Activated CD4-positive, alpha-beta T cell treated with anti-CD3 and anti-CD28 coated beads, Interleukin-2, Interleukin-6, amounts not matched to agents 100 ng/mL and 50 ng/mL, durations not matched to agents 16 hours and 8 hours (primary cell): ENCODE data around the gene HOXD11.

ENCODE experiments used
- DNase-seq: peaks from one replicate; pipeline ENCODE4 v3.0.0-alpha.2; 2020

Gene HOXD11

DNA sequence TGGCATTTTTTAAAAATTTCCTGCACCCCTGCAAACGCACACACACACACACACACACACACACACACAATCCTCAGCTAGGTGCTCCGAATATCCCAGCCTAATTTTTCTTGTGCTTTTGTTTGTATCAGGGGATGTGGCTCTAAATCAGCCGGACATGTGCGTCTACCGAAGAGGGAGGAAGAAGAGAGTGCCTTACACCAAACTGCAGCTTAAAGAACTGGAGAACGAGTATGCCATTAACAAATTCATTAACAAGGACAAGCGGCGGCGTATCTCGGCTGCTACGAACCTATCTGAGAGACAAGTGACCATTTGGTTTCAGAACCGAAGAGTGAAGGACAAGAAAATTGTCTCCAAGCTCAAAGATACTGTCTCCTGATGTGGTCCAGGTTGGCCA, 12.7 kb upstream of the HOXD11 start:
- no peak for DNase-seq

DNA sequence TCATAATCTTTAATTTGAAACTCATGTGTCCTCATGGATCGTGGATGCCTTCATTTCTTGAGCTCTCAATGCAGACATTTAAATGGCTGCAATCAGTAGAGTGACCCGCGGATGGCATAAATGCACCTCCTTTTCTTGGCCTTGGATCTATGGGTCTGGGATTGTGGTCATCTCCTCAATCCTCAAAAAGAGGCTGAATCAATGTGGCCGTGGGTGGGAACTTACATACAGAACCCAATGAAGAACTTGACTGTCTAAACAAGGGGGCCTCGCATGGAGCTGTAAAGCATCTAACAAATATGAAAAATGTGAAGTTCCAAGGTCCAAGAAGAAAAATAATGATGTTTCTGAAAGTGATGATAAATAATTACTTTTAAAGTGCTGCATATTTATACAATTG, 11.7 kb upstream of the HOXD11 start:
- no peak for DNase-seq

DNA sequence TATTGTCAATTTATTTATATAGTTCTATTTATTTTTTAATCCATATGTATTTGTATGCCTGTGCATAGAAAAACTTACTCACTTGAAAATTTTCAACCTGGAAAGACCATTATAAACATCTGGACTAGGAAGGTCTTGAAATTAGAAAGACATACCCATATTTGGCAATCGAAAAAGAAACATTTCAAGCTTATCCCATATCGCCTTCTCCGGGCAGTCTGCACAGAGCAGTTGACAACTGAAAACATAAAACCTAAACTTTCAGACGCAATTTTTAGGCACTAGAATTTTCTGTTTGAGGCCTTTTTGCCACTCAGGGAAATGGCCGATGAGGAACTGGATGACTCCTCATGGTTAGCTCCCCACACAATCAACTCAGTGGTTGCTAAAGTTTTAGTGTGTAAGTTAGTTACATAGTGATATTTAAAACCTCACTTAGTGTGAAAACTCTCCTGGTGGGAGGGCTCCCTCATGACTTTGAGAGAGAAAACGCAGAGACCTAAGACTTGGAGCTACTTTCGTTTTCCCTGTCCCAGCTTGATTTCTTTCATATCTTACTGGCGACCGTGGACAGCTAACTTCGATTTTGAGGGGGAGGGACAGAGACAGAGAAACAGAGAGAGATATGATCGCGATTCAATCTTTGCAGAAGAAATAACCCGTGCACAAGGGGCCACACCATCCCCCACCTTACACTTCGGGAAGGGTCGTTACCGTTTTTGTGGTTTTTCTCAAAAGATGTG, 10.7 kb upstream of the HOXD11 start:
- no peak for DNase-seq

DNA sequence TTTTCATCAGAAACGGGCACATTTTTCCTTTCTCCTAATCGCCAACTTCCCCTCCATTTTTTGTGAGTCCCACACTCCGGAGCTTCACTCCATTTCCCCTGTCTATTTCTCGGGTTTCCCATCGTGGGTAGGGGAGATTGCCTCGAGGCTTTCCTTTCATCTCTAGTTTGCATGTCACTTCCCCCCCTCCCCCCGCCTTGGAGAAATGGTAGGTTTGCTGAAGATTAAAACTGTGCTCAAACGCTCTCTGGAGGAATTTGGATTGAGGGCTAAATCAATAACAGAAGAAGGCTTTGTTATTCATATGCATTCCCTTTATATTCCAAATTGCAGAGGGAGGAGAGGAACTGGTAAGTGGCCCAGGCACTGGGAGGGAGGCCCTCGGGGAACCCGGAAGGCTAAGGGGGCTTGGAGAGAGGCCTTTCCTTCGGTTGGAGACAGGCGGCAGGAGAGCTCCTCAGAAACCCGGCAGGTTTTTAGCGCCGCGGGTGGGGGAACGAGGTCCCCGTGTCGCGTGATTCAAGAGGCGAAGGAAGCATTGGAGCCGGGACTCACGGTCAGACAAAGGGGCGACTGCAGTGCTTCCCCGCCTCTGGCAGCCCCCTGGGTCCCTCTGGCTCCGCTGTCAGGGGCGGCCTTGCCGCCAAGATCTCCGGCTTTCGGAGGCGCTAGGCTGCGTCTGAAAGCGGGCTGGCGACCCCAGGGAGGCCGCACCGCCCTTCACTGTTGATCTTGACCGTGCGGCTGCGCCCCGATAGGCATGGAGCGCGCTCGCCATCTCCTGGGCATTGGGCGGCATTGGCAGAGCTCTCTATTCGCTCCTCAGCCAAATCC, 9.9 kb upstream of the HOXD11 start:
- peak; percentile 68 for DNase-seq

DNA sequence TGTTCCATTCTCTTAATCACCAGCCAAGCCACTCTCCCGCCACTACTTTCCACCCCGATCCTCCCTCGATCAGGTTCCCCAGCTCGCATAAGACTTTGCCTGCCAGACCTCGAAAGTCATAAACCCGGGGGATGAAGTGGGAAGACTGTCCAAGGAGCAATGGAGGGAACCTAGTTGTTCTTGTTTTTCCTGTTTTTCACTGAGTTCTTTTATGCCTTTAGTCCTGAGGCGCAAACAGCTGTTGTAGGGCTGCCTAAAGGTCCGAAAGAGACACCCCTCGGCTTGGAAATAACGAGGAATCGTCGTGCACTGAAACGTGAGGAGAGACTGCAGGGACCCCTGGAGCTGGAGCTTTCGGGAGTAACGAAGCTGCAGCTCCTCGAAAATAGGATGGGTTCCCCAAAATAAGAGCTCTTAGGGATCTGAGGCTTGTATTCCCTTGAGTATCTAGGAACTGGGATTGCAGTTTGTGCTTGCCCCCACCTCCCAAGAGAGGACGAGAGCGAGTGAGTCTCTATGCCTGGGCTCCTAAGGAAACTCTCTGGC, 9.2 kb upstream of the HOXD11 start:
- no peak for DNase-seq

DNA sequence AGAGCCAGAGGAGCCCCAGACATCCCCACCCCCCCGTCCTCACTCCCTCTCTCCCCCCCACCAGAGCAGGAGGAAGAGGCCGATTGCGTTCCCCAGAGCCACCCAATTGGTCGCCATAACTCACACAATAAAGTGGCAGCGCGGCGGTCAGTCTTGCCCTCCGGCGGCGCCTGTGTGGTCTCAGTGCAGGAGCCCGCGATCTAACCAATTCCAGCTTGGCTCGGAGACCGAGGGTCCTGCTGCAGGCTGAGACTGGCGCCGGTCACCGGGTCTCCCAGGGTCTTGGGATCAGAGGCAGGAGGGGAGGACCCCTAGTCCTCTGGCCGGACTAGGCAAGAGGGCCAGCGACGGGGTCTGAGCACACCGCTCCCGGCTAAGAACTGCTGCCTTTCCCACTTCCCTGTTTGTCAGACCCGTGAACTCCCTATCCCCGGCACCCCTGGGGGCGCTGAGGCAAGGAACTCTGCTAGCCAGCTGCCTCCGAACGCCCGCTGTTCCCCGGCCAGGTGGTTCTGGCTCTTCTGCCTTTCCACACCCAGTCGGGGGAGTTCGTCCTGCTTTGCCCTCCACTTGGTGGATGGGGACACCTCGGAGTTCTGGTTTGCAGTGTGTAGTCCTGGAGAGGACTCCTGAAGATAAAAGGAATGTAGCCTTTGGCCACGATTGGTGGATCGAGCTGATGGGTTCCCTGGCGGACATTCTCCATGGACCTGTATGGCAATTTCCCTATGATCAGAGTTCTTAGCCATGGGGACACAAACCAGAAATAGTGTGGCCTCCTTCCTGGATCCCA, 8.5 kb upstream of the HOXD11 start:
- no peak for DNase-seq

DNA sequence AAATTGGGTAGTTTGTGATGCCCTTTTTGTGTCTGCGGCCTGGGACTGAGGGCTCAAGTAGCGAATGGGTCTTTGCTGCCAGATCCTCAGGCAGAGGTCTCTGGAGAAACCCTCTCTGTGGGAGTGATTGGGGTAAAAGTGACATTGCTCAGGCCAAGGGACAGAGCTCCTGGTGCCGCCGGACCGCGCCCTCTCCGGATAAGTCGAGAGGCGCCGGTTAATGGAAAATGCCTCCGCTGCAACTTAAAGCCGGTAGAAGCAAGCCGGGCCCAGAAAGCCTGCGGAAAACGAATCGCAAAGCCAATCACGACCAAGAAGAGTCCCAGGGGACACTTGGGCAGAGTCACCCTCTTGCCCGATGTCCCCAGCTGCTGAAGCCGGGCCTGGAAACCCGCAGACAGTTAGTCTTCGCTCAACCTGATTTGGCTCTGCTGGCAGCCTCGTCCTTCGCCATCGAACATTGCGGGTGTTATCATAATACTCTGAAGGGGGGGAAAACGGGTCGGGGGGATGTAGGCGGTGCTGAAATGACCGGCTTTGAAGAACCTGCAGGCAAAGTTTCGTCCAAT, 7.8 kb upstream of the HOXD11 start:
- no peak for DNase-seq

DNA sequence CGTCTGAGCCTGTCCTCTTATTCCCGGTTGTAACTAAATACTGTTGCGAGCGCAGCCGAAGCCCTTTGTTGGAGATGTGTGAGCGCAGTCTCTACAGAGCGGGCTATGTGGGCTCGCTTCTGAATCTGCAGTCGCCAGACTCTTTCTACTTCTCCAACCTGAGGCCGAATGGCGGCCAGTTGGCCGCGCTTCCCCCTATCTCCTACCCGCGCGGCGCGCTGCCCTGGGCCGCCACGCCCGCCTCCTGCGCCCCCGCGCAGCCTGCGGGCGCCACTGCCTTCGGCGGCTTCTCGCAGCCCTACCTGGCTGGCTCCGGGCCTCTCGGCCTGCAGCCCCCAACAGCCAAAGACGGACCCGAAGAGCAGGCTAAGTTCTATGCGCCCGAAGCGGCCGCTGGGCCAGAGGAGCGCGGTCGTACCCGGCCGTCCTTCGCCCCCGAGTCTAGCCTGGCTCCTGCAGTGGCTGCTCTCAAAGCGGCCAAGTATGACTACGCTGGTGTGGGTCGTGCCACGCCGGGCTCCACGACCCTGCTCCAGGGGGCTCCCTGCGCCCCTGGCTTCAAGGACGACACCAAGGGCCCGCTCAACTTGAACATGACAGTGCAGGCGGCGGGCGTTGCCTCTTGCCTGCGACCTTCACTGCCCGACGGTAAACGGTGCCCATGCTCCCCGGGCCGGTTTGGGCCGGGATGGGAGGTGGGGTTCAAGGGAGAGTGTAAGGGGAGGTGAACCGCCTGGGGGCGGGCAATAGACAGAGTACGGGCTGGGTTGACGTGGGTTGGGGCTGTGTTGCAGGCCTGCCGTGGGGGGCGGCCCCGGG, 7.1 kb upstream of the HOXD11 start, which contains the start of gene HOXD12:
Gene HOXD12, plus strand, starts transcription at position 68 of the 819 bp plus-strand sequence. Its CDS starts 7 bp downstream, at position 75.
- no peak for DNase-seq

DNA sequence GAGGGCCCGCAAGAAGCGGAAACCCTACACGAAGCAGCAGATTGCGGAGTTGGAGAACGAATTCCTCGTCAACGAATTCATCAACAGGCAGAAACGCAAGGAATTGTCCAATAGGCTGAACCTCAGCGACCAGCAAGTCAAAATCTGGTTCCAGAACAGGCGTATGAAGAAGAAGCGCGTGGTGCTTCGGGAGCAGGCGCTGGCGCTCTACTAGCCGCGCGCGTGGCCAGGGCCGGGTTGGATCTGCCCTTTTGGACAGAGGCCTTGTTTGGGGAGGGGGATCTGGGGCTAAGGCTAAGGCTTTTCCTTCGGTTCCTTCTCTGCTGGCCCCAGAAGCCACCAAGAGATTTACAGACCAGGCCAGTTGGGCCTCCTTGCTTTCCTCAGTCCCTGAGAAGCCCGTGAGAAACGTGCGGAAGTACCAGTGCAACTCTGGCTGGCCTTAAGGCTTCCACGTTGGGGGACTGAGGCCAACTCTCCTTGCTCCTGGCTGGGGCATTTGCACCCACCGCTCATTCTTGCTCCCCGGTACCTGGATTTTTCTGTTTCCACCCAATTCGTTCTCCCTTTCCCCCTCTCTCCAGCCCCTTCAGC, 6.4 kb upstream of the HOXD11 start:
- no peak for DNase-seq

DNA sequence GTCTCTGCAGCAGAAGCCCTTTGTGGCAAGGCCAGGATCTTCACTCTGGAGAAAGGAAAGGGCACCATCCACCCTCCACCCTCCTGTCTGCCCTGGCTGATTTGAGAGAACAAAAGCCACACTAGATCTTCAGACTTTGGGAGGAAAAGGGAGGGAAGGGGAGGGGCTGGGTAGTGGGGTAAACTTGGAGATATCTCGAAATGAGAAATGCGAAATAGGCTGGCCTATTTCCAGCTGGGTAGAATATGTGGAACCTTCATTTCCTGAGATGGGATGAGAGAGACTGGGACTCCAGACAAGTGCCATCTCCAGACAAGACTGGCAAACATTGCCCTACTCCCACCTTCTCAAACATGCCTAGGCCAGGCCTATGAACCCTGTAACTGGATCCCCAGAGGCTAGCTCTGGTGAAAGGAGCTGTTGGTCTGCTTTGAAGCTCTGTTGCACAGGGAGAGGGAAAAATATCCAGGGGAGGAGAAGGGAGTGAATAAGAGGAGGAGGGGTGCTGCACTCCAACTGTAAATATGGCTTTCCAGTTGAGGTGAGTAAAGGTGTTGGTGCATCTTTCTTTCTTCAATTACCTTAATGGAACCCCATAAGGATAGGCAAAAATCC, 5.8 kb upstream of the HOXD11 start:
- no peak for DNase-seq

DNA sequence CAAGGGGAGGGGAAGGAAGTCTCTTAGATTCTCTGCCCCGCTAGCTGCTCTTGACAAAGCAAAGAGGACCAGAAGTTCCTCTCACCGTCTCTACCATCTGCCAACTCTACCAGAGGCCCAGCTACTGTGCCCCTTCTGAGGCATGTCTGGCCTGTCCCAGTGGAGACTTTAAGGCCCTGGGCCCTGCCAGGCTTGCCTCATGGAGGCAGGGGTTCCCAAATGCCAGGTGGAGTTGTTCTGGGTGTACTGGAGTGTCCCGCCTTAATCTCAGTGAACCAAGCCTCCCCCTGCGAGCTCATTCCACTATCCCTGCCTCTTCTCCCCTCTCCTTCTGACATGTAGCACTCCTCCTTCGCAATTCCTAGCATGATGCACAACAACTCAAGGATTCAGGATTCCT, 5.2 kb upstream of the HOXD11 start:
- no peak for DNase-seq

DNA sequence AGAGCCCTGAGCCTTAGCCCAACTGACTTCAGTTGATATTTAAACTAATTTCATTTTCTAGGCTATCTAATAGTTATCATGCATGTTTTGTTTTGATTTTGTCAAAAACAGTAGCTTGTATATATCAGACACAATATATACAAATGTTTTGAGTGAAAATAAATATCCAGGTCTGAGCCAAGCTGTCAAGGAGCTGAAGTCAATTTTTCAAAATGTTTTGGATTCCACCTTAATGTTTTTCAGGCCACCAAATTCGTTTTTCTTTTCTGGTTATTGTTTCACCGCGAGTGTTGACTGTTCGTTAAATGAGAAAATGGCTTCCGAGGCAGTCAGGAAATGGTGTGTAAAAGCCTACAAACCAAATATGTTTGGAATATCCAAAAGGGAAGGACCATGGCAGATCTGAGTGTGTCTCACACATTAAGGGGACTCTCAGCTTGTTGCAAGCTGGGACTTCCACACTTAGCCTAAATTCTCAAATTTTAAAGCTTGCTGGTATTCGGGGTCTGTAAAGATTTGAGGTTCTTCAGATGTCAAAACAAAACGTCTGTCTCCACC, 4.7 kb upstream of the HOXD11 start:
- DNase-seq: no peak

DNA sequence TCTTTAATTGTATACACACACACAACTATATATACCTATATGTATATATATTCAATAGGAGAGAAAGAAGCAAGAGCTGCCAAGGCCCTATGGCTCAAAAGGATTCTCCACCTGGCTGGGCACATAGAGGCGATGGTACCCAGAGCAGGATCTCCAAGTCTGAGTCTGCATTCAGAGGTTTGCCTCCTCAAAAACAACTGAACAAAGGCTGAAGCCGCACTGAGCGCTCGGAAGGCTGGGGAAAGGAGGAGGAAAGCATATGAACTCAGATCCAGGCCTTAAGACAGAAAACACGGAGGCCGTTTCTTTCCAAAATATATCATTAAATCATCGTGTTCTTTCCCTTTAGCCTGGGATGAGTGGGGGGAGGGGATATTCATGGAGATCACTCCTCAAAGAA, 3.9 kb upstream of the HOXD11 start:
- DNase-seq: no peak

DNA sequence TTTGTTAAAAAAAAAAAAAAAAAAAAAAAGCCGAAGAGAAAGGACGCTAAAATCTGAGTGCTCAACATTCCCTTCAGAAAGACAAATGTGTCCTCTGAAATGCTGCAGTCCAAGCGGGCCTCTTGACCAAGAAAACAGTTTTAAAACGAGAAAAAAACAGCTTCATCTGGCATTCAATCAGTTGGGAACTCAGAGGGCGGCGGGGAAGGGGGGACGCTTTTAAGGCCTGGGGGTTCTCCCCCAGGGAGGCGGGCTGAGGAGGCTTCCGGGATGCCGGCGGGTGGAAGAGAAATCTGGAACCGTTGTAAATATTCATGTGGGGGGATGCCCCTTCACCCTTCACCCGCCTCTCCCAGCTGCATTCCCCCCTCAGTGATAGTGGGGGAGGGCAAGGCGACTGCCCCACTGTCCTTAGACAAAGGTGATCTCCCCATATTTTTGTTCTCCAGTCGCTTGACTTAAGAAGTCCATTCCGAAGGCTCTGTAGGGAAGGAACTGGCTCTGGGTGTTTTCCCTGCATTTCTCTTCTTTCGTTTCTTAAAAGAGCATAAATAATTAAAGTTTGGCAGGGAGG, 3.3 kb upstream of the HOXD11 start:
- no peak for DNase-seq

DNA sequence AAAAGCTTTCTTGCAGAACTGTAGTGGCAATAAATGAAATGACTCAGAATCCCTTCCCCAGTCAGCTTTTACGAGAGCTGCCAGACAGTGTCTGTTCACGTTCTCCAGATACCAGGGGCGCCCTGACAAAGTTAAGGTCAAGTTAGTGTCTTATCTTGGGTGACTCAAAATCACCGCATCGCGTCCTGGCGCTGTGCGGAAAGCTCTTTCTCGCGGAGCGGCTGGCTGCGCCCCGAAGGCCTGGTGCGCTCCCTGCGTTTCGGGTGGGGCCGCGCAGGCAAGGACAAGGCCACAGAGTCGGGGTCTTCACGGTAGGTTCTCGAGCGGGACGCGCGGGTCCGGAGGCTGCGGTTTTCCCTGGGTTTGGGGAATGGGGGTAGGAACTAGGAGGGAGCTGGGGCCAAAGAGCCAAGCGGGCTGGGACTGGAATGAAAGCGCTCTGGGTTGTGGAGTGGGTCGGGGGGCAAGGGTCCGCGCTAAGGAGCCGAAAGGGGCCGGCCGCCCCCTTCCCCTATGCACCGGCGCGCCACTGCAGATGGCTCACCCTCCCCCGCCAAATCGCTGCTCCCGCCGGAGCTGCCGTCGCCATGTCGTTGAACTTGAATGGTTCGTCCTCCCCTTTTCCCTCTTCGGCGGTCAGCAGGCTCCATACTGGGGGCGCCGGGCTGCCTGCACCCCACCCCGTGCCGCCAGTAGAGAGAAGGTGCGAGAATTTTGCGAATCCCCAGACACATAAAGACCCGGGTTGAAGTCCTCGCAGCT, 2.6 kb upstream of the HOXD11 start:
- DNase-seq: no peak

DNA sequence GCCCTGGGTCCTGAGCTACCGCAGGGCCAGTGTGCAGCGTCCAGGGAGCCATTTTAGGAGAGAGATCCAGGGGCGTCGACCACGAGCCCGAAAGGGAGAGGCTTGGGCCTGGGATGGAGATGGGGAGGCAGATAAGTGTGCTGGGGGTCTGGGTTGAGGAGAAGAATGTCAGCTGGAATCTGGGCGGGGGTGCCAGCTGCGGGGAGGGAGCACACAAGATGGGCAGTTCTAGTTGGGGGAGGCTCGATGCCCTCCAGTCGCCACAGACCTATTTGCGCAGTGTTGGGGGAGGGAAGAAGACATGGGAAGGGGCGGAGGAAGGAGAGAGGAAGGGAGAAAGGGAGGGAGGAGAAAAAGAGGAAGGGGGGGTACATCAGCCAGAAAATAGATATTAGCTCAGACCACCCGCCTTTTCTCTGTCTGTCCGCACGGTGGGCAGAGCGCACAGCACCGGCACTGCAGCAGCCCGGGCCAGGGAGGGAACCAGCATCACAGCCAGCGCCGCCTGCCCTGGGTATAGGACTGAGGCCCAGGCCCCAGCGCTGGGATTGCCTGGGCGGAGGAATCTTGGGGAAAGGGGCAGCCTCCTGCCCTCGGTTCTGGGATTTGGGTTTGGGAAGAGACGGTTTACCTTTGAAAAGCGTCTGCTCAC, 1.9 kb upstream of the HOXD11 start:
- DNase-seq: no peak

DNA sequence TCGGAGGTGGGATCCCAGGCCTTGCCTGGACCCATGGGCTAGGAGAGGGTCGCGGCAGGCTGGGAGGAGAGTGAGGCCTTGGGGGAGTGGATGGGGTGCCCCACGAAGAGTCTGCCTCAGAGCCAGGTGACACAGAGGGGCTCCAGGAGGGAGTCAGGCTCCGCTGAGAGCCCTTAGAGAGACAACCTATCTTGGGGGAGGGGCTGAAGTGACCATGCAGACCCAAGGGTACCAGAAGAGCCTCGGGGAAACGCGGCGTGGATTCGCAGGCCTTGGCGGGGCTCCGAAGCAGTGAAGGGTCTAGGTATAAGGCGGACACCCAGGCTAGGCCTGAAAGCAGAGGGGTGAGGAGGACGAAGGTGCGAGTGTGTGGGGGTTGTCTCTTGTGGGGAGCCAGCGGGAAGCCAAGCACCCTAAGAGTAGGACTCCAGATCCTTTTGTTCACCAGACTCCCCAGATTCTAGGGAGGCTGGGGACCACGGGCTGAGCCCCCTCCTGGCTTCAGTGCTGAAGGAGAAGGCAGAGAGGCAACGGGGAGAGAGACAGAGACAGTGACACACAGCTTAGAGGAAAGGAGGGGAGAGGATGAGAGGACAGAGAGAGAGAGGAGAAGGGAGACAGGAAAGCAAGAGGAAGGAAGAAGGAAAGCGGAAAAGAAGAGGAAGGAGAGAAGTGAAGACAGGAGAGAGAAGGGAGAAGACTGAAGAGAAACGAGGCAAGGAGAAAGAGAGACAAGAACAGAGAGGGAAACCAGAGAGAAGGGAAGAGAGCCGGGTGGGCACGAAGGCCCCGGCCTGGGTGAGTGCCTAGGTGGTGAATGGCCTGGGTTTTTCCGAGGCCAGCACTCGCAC, 1.1 kb upstream of the HOXD11 start:
- no peak for DNase-seq

DNA sequence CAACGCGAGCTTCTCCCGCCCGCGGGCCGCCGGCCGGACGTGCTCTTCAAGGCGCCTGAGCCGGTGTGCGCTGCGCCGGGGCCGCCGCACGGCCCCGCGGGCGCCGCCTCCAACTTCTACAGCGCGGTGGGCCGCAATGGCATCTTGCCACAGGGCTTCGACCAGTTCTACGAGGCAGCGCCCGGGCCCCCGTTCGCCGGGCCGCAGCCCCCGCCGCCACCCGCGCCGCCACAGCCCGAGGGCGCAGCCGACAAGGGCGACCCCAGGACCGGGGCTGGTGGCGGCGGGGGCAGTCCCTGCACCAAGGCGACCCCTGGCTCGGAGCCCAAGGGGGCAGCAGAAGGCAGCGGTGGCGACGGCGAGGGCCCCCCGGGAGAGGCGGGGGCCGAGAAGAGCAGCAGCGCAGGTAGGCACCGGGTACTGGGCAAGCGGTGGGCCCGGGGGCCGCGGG, 676 bp downstream of the HOXD11 start:
- DNase-seq: no peak
